ENCODE measurements around the gene SLC8B1. TPM values are rescaled to one million over a fixed set of nuclear protein-coding genes. Genes with fewer than 3 reads are reported as not detected.

The SLC8B1 gene
- 10 to 100 TPM; 12.6 to 32.7 (median 21.5) TPM for total RNA-seq
- long read RNA-seq, partial matches to known transcripts = 0 of 1 reads
- long read RNA-seq, other reads (novel, unspliced or antisense) = 0 of 1 reads

DNA sequence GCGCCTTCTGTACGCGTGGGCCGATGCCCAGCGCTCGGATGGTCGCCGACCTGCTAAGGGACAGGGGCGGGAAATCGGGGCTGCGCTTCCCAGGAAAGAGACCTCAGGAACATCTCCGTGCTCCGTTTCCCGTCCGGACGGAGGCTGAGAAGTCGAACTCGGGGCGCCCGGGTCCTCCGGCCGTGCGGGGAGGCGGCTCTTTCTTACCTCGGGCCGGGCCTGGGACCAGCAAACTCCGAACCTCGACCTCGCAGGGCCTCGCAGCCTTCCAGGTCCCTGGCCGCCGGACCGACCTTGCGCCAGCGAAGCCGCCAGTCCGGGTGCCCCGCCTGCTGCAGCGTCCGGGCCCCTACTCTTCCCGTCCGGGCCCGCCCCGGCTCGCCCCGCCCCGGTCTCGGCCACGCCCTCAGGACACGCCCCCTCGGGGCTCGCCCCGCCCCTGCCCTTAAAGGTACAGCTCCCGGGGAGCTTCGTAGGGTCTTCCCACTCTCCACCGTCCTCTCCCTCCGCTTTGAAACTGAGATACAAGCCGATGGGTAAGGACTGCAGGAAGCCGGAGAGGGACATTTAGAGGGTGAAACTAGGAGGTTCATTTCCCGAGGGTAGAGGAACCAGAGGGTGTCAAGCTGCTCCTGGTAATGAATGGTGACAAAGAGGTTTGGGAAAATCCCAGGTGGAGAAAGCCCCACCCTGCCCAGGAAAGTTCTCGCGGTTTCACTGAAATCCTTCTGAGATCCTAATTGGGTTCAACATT, at the start of gene SLC8B1:
Gene SLC8B1 (minus strand): TSS at position 324 of the 754 bp plus-strand sequence. CDS start 2,231 bp downstream, outside the sequence.
- TF ChIP-seq, protein P1, sequence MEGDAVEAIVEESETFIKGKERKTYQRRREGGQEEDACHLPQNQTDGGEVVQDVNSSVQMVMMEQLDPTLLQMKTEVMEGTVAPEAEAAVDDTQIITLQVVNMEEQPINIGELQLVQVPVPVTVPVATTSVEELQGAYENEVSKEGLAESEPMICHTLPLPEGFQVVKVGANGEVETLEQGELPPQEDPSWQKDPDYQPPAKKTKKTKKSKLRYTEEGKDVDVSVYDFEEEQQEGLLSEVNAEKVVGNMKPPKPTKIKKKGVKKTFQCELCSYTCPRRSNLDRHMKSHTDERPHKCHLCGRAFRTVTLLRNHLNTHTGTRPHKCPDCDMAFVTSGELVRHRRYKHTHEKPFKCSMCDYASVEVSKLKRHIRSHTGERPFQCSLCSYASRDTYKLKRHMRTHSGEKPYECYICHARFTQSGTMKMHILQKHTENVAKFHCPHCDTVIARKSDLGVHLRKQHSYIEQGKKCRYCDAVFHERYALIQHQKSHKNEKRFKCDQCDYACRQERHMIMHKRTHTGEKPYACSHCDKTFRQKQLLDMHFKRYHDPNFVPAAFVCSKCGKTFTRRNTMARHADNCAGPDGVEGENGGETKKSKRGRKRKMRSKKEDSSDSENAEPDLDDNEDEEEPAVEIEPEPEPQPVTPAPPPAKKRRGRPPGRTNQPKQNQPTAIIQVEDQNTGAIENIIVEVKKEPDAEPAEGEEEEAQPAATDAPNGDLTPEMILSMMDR (IDR thresholded peaks at IDR 0.05) = no peak
- peak; percentile 95 for TF ChIP-seq POLR2A (IDR thresholded peaks at IDR 0.05)
- Histone ChIP-seq H3K36me3 (peaks cover 0 to 3% (median 0%) of the 10 kb centered on the region in 4 donors), H3K27ac (peak within 1 kb of the TSS; percentile 72 to 86 (median 75)), H3K4me1 (peaks cover 0 to 12% (median 0%) of the 10 kb centered on the region in 4 donors), H3K9me3 (no peaks in the 10 kb centered on the region), H3K4me3 (peak within 1 kb of the TSS; percentile 73 to 75 (median 75)), H3K27me3 (no peaks in the 10 kb centered on the region)
- WGBS (ENCODE audit: insufficient coverage, low coverage, low lambda C conversion rate, missing lambda C conversion rate) = 0% methylated on average over 14 of the region's 62 CpGs
- intact Hi-C loops (cut with DNase I) = no loop called here
- peak; percentile 93 to 95 (median 94) for DNase-seq
- peak; percentile 99 for ATAC-seq

DNA sequence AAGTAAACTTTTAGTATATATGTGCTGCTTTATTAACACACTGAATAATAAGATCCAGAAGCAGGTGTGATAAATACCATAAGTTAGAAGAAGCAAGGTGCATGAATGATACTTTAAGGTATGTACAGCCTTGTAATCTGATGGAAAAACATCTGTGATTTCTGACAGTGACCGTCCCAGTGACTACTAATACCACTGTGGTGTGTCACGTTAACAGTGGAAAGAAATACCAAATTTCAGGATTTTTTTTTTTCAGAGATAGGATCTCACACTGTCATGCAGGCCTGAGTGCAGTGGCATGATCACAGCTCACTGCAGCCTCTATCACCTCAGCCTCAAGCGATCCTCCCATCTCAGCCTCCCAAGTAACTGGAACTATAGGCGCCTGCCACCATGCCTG, 47.3 kb upstream of the SLC8B1 start:
- intact Hi-C loops (cut with DNase I) = no loop called here
- Histone ChIP-seq H3K36me3 (peaks cover 0 to 5% (median 2%) of the 10 kb centered on the region in 4 donors), H3K27me3 (no peaks in the 10 kb centered on the region), H3K27ac (no peak overlapping the region), H3K9me3 (no peaks in the 10 kb centered on the region), H3K4me3 (no peak overlapping the region), H3K4me1 (no peaks in the 10 kb centered on the region)
- 96% methylated on average over 3 of the region's 4 CpGs for WGBS (ENCODE audit: insufficient coverage, low coverage, low lambda C conversion rate, missing lambda C conversion rate)
- no peak for TF ChIP-seq POLR2A (IDR thresholded peaks at IDR 0.05)
- TF ChIP-seq, protein P1 (IDR thresholded peaks at IDR 0.05) = no peak
- DNase-seq (no peak), ATAC-seq (no peak)

DNA sequence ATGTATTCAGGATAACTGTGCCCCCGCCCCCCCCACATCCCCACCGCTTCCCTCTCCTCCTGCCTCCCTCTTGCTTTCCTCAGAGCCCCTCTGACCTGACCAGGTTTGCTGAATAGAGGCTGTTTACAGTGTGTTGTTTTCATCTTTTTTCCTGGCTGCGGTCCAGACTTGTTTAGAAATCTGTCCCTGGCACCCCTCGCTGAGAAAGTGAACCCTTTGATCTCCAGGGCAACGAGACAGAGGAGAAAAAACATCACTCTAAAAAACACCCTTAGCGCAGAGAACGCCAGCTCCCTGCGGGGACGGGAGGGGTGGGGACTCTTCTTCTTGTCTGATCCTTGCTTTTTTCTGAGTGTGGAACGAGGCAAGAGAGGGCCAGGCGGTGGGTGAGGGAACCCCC, 46.3 kb upstream of the SLC8B1 start:
- peaks cover 0 to 5% (median 2%) of the 10 kb centered on the region in 4 donors for H3K36me3 ChIP-seq
- intact Hi-C loops (cut with DNase I) = no loop called here
- no peak overlapping the region for H3K4me3 ChIP-seq
- H3K4me1 ChIP-seq = no peaks in the 10 kb centered on the region
- DNase-seq (no peak), ATAC-seq (peak in 3 of 4 donors; percentile 9 to 29 (median 13))
- H3K27me3 ChIP-seq = no peaks in the 10 kb centered on the region
- WGBS (ENCODE audit: insufficient coverage, low coverage, low lambda C conversion rate, missing lambda C conversion rate) = 50% methylated on average over 11 of the region's 11 CpGs
- TF ChIP-seq POLR2A (IDR thresholded peaks at IDR 0.05) = no peak
- TF ChIP-seq, protein P1 (IDR thresholded peaks at IDR 0.05) = no peak
- no peak overlapping the region for H3K27ac ChIP-seq
- H3K9me3 ChIP-seq = no peaks in the 10 kb centered on the region

DNA sequence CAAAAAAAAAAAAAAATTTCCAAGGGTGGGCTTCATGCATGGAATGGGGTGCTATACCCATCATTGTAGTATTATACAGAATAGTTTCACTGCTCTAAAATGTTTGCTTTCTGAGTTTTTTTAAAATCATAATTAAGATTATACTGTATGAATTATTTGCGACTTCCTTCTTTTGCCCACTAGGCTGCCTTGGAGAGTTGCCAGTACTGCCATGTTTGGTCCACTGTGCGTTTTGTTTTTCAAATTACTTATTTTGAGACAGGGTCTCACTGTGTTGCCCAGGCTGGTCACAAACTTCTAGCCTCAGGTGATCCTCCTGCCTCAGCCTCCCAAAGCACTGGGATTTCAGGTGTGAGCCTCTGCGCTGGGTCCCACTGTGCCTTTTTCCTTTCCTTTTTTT, 43.4 kb upstream of the SLC8B1 start:
- DNase-seq (no peak), ATAC-seq (no peak)
- Histone ChIP-seq H3K36me3 (peaks cover 0 to 8% (median 1%) of the 10 kb centered on the region in 4 donors), H3K27me3 (no peaks in the 10 kb centered on the region), H3K9me3 (no peaks in the 10 kb centered on the region), H3K4me1 (no peaks in the 10 kb centered on the region), H3K4me3 (no peak overlapping the region), H3K27ac (no peak overlapping the region)
- WGBS (ENCODE audit: insufficient coverage, low coverage, low lambda C conversion rate, missing lambda C conversion rate) = 72% methylated on average over 3 of the region's 3 CpGs
- no peak for TF ChIP-seq POLR2A (IDR thresholded peaks at IDR 0.05)
- TF ChIP-seq, protein P1 (IDR thresholded peaks at IDR 0.05) = no peak
- intact Hi-C loops (cut with DNase I) = no loop called here

Measured in right lobe of liver (tissue), 6 donors.